SK-N-MC (cell line): ENCODE data around the gene TYW1B.
"Not testable (repeated sequence)": the region's sequence is repeated elsewhere in the genome, so short reads cannot be mapped to it uniquely, and the experiment has no call there.

Experiments
- EZH2 ChIP-seq: fragments of 200-600 bp; sonication (generic); IDR thresholded peaks from one replicate; pipeline ENCODE4 v1.6.1; 2017; ENCODE audit warnings: antibody characterized with exemption
- FOXP2 ChIP-seq: optimal IDR thresholded peaks from 2 replicates; pipeline ENCODE3; 2011; ENCODE audit warnings: mild to moderate bottlenecking, moderate library complexity; ENCODE audit not compliant: insufficient read depth; ENCODE audit errors: extremely low read length, control extremely low read depth
- POLR2AphosphoS5 ChIP-seq: IDR thresholded peaks from 2 replicates; pipeline ENCODE4 v1.6.1; 2012; ENCODE audit warnings: mild to moderate bottlenecking, low read depth, low read length, borderline replicate concordance

DNA sequence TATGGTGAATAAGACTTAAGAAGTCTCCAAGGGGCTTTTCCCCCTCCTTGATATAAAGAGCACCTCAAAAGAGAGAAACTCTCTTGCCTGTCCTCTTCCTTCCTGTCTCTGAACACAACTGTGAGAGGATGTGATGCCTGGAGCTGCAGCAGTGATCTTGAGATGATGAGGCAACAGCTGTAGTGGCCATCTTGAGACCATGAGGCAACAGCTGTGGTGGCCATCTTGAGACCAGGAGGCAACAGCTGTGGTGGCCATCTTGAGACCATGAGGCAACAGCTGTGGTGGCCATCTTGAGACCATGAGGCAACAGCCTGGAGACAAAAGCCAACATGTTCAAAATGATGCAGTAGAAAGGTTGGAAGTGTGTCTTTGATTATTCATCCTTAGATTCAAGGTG, 277.5 kb downstream of the TYW1B start:
- not testable (repeated sequence) for TF ChIP-seq POLR2AphosphoS5, EZH2, FOXP2
